ENCODE measurements around the gene MLX.

MLX gene

GRCh38 chr17:42565523-42566214, 1.2 kb upstream of the MLX start:
- no peak for TF ChIP-seq CTCF (IDR thresholded peaks at IDR 0.05; ENCODE audit: low read depth, low read length)
- no peak for TF ChIP-seq EZH2phosphoT487 (IDR thresholded peaks at IDR 0.05; ENCODE audit: low read depth)
- H3K4me2 ChIP-seq (ENCODE audit: low read length), result no peak overlapping the region
- H3K9me3 ChIP-seq (ENCODE audit: insufficient read depth, low read length), result no peaks in the 10 kb centered on the region
- no peak overlapping the region for H3K27ac ChIP-seq (ENCODE audit: low read length)
- H3K27me3 ChIP-seq (ENCODE audit: low read depth, low read length), result no peaks in the 10 kb centered on the region
- H3K4me1 ChIP-seq (ENCODE audit: low read length), result peaks cover 35% of the 10 kb centered on the region
- H3K79me2 ChIP-seq (ENCODE audit: low read length), result peaks cover 46% of the 10 kb centered on the region
- H4K20me1 ChIP-seq (ENCODE audit: insufficient read depth, low read length), result 0 out of 2 replicates have a peak, but pooled peaks cover 2% of the 10 kb centered on the region
- H2AFZ ChIP-seq (ENCODE audit: low read depth, low read length), result no peak overlapping the region
- H3K9ac ChIP-seq (ENCODE audit: low read length), result no peak overlapping the region
- no peak overlapping the region for H3K4me3 ChIP-seq (ENCODE audit: low read length)
- peaks cover 35% of the 10 kb centered on the region for H3K36me3 ChIP-seq (replicated peaks; ENCODE audit: low read depth, low read length)

DNA sequence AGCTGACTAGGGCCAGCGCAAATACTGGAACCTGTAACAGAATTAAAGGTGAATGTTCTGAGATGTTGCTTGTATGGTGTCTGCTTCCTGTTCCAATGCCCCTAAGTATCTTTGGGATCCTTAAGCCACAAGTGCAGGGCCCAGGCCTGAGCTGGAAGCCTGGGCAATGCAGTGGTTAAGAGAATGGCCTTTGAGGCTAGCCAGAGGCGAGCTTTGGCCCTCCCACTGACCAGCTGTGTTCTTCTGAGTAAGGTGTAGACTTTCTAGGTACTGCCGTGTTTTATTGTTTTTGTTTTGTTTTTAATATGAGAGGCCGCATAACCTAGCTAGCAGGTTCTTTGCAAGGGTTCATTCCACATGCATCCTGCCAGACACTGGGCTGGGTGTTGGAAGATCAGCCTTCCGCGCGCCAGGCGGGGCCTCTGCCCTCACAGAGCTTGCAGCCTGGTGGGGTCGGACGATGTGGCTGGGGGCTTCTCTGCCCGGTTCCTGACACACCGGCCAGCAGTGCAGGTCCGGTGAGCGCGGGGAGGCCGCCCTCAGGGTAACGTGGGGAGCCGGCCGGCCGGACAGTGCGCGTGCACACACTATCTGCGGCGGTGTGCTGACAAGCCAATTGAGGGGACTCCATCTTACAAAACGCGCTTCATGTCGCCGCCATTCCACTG, 551 bp upstream of the MLX start:
- Histone ChIP-seq H4K20me1 (ENCODE audit: insufficient read depth, low read length) (0 out of 2 replicates have a peak, but pooled peaks cover 2% of the 10 kb centered on the region), H3K4me2 (ENCODE audit: low read length) (peak overlapping the region; percentile 80), H3K9me3 (ENCODE audit: insufficient read depth, low read length) (no peaks in the 10 kb centered on the region), H3K79me2 (ENCODE audit: low read length) (peaks cover 44% of the 10 kb centered on the region), H3K36me3 (replicated peaks; ENCODE audit: low read depth, low read length) (peaks cover 36% of the 10 kb centered on the region), H2AFZ (ENCODE audit: low read depth, low read length) (no peak overlapping the region), H3K9ac (ENCODE audit: low read length) (peak overlapping the region; percentile 51; the same call in 1 of the 2 replicates), H3K4me1 (ENCODE audit: low read length) (peaks cover 33% of the 10 kb centered on the region), H3K27ac (ENCODE audit: low read length) (peak overlapping the region; percentile 32; the same call in 1 of the 2 replicates), H3K27me3 (ENCODE audit: low read depth, low read length) (no peaks in the 10 kb centered on the region), H3K4me3 (ENCODE audit: low read length) (peak overlapping the region; percentile 91)
- TF ChIP-seq EZH2phosphoT487 (IDR thresholded peaks at IDR 0.05; ENCODE audit: low read depth) (no peak), CTCF (IDR thresholded peaks at IDR 0.05; ENCODE audit: low read depth, low read length) (no peak)

DNA sequence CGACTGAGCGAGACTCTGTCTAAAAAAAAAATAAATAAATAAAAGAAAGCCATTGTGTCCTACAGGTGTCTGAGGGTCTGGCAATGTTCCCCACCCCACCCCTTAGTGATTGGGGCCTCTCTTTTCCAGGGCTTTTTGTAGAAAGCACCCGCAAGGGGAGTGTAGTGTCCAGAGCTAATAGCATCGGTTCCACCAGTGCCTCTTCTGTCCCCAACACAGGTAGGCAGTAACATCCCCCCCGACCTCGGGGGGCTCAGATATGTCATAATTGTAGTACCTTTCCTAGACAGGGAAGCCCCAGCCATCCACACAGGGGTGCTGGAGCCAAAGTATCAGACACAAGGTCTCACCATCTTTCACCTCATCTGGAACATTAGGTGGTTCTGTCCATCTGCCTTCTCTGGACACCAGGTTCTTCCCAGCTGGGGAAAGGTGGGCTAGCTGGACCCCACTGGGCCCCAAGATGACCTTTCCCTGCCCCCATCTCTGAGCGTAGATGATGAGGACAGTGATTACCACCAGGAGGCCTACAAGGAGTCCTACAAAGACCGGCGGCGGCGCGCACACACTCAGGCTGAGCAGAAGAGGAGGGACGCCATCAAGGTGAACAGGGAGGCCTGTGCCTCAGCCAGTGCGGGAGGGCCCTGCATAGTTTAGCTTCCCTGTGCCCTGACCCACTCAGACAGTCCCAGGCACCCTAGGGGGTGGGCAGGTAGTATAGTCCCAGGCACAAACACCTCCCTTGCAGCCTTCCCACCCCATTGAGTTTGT, 1.6 kb downstream of the MLX start:
- no peak for TF ChIP-seq CTCF (IDR thresholded peaks at IDR 0.05; ENCODE audit: low read depth, low read length)
- no peak for TF ChIP-seq EZH2phosphoT487 (IDR thresholded peaks at IDR 0.05; ENCODE audit: low read depth)
- Histone ChIP-seq H3K4me3 (ENCODE audit: low read length) (no peak overlapping the region), H3K4me1 (ENCODE audit: low read length) (peaks cover 22% of the 10 kb centered on the region), H3K36me3 (replicated peaks; ENCODE audit: low read depth, low read length) (peaks cover 57% of the 10 kb centered on the region), H3K4me2 (ENCODE audit: low read length) (no peak overlapping the region), H4K20me1 (ENCODE audit: insufficient read depth, low read length) (0 out of 2 replicates have a peak, but pooled peaks cover 2% of the 10 kb centered on the region), H3K27me3 (ENCODE audit: low read depth, low read length) (no peaks in the 10 kb centered on the region), H3K9me3 (ENCODE audit: insufficient read depth, low read length) (no peaks in the 10 kb centered on the region), H2AFZ (ENCODE audit: low read depth, low read length) (no peak overlapping the region), H3K9ac (ENCODE audit: low read length) (no peak overlapping the region), H3K27ac (ENCODE audit: low read length) (no peak overlapping the region), H3K79me2 (ENCODE audit: low read length) (peaks cover 23% of the 10 kb centered on the region)
